GM21423 (cell line): Measurements from ENCODE around the gene THADA.

Experiments used
- ATAC-seq: cut with Tn5 transposase; IDR thresholded peaks from one replicate; pipeline ENCODE4 v1.9.1; 2021; ENCODE audit warnings: mild to moderate bottlenecking, moderate library complexity; ENCODE audit not compliant: unreplicated experiment

THADA gene

DNA sequence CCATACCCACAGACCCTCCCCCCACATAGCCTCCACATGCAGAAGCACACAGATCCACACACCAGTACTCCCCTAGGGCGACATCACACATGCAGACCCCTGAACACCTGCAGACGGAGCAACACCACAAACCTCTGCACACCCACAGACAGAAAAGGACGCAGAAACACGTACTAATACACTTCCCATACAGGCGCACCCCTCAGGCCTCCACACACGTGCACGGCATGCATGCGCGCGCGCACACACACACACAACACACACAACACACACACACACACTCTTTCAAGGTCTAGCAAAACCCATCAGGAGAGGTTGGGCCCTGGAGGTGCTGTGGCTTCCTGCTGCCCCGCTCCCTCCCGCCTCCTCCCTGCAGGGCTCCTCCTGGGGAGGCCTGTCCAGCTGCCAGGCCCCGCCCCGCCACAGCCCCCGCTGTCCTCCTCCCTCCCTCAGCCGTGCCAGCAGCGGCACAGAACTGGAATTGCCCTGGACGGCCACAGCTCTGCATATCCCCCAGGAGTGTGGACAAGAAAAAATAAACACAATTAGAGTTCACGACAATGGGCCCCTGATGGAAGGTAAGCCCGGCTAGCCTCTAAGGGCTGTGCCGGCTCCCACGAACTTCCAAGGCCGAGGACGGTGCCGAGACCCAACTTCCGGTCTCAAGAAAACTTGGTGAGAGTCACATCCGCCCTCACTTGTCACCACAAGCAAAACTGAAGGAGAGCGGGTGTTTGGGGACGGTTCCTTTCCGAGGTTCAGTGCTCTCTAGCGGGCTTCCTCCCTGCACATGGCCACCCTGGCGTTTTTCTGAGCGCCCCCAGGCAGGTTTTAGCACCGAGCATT lies 376.2 kb downstream of the THADA start:
- peak; percentile 49 for ATAC-seq

DNA sequence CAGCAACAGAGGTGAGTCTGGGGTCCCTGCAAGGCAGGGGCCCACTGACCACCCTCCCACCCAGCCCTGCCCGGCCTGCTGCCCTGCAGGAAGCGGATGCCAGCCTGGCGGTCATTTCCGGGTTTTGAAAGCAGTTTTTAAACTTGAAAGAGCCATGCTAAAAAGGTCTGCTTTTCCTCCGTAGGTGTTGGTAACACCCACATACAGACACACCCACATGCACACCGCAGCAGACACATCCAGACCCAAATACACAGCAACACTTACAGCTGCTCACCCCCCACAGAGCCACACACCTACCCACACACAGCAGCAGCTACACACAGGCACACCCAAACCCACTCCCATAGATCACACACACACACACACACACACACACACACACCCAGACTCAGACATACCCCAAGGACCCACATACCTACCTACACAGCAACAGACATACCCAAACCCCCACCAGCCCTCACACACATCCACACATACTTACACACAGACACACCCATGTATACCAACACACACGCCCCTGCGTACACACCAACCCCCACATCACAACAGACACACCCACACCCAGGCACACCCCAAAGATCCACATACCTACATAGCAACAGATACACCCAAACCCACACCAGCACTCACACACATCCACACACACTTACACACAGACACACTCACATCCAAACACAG lies 377.0 kb downstream of the THADA start:
- ATAC-seq: peak; percentile 36

DNA sequence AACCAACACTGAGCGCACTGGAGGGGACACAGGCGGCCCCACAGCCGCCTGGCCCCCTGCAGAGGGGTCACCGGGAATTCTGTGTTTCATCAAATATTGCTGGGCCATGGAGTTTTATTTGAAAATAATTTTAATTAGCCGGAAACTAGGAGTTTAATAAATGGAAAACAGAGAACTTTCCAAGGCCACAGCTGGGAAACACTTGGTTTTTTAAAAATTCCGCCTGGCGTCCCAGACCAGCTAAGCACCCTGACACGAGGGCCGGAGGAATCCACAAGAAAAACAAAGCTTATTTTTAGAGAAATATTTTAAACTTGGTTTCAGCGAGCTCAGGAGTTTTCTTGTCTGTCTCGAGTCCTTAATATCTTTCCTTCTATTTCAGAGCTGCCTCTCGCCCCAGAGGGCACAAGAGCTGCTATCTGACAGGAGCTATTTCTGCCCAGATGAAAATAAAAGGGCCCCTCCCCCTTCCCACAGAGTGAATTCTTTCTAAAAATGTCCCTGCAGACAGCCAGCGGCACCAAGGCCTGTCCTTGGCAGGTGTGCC lies 377.6 kb downstream of the THADA start:
- peak; percentile 1 for ATAC-seq

DNA sequence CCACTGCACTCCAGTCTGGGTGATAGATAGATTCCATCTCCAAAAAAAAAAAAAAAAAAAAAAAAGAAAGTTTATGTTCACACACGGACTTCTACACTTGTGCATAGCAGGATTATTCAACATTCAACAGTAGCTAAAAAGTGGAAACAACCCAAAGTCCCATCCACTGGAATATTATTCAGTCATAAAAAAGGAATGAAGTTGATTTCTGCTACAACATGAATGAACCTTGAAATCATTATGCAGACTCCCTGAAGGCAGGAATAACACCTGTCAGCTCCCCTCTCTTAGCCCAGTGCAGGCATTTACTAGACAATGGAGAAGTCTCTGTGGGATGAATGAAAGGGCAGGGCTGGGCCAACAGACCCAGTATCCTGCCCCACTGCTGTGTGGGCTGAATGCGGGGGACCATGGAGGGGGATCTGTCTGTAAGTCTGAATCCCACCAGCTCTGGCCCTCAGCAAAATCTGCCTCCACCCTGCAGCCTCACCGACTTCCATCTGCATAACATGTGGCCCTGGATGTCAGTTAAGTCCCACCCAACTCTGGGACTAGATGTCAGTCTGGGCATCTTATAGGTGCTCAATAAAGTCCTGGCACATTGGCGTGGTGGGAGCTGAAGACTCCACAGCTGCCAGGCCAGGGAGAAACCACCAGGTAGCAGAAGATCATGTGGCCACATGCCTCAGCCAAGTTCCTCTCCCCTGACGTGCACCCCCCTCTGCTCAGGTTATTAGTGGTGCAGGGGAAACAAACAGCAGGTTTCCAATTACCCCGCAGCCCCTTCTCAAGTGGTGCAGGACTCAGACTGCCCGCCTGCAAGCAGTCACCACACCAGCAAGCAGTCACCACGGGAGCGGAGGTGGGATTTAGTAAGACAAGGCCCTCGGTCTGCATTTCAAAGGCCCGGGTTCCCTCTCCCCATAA lies 378.3 kb downstream of the THADA start:
- ATAC-seq: no peak

DNA sequence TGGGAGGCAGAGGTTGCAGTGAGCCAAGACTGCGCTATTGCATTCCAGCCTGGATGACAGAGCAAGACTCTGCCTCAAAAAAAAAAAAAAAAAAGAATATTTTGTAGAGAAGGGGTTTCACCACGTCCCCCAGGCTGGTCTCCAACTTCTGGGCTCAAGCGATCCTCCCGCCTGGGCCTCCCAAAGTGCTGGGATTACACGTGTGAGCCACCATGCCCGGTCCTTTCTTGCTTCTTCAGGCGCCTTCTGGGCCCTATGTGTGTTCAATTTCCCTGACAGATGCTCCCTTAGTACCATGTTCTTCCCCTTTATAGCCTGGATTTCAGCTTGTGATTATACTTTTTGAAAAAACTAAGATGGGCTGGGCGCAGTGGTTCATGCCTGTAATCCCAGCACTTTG lies 379.2 kb downstream of the THADA start:
- ATAC-seq: no peak

DNA sequence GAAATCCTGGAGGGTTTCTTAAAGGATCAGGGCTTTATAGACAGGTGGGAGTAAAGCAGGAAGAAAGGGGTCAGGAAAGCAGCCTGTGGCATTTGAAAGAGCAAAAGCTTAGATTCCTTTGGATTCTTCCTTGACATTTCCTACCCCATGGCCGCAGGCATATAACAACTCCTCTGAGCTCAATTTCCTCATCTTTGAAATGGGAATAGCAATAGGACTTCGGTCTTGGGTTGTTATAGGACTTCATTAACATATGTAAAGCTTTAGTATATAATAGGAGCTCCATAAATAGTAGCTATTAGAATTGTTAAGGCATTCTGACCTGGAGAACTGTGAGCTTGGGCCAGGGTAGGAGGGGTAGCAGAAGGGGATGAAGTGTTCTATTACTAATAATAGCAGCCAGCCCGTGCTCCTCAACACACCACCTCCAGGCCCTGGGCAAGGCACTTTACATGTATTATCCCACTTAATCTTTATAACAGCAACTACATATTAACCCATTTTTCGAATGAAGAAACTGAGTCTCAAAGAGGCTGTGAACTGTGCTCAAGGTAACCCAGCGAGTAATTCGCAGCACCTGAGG lies 380.1 kb downstream of the THADA start:
- ATAC-seq: no peak

GRCh38 chr2:43214253-43214652 lies 381.6 kb downstream of the THADA start:
- no peak for ATAC-seq

DNA sequence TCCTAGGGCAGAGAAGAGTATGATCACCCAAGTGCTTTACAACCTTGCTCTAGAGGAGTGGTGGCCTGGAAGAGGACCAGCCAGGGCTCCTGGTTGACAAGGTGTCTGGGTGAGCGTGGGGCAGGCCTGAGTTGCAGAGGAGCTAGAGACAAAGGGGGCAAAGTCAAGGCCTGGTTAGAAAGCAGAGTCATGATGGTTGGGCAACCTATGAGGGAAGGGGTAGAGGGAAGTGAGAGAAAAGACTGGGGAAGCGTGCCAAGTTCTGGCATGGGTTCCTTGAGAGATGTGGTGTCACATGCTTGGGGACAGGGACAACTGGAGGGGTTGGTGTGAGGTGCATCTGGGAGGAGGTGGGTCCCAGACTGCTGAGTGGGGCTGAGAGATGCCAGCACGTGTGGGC lies 382.9 kb downstream of the THADA start:
- no peak for ATAC-seq

- no peak for ATAC-seq
Observed at GRCh38 chr2:43212216-43212835, 383.5 kb downstream of the THADA start.

DNA sequence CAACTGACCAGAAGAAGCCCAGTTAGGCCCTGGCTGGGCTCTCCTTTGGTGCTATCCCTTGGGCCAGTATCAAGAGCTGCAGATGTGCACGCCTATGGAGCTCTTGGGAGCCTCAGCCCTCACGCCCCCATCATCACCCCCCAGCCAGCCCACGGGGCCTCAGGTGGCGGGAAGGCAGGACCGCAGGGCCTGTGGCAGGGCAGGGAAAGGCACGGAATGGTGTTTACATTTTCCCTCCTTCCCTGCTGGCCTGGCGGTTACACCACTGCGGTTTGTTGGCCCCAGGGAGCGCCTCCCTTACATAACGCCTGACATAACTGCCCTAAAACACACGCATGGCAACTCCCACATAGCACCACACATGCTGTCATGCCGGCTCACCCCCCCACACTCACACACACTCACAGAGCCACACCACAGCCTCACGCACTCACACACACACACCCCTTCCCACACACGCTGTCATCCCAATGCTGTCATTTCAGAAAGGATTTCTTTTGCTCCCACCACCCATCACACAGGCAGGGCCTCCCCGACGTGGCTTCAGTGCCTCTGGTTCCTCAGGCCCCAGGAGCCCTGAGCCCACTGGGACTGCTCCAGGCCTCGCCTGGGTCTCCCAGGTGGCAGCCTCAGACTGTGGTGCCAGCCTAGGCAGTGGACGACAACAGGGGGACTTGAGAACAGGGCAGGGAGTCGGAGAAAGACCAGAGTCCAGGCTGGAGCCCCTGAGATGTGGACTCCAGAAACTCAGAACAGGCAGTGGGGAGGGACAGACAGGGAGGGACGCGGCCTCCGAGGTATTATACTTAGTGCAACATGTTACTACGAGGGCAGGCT lies 385.2 kb downstream of the THADA start:
- ATAC-seq: no peak

- ATAC-seq: no peak
Observed at GRCh38 chr2:43210125-43210466, 385.7 kb downstream of the THADA start.

- ATAC-seq: no peak
Observed at GRCh38 chr2:43209204-43209717, 386.6 kb downstream of the THADA start.

DNA sequence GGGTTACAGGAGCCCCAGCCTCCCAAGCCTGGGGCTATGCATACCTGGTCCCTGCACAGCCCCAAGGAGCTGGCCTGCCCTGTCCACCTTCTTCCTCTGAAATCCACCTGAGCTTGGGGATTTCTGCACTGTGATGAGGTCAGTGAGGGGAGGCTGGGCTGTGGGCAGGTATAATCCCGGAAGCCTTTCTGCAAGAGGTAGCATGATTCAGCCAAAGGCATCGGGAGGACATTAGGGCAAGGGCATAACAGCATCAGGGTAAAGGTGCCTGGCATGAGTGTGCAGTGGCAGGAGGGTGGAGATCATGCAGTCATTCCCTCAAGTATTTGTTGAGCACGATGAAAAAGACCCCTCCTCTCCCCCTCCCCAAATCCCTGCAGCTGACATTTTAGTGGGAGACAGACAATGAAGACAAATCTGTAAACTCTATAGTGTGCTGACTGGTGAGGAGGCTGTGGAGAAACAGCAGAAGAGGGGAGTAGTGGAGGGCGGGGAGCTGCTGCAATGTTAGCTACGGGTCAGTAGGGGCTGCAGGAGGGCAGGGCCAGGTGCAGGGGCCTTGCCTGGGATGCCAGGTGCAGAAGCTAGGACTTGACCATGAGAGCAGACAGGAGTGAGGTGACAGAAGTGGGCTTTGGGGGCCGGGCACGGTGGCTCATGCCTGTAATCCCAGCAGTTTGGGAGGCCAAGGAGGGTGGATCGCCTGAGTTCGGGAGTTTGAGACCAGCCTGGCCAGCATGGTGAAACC lies 388.1 kb downstream of the THADA start:
- ATAC-seq: no peak

GRCh38 chr2:43206602-43207001 lies 389.2 kb downstream of the THADA start:
- ATAC-seq: no peak

DNA sequence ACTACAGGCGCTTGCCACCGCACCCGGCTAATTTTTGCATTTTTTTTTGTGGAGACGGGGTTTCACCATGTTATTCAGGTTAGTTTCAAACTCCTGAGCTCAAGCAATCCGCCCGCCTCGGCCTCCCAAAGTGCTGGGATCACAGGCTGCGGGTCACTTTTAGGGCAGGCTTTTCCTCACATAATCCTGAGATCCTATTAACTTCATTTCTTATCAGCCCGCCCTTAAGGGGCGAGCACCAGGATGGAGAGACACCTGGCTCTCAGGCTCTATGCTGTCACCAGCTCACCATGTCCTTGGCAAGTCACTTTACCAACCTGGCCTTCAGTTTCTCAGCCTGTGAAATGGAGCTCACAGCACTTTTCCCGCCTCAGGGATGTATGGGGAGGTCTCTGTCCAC lies 392.5 kb downstream of the THADA start:
- no peak for ATAC-seq

GRCh38 chr2:43202289-43202688 lies 393.5 kb downstream of the THADA start:
- no peak for ATAC-seq

DNA sequence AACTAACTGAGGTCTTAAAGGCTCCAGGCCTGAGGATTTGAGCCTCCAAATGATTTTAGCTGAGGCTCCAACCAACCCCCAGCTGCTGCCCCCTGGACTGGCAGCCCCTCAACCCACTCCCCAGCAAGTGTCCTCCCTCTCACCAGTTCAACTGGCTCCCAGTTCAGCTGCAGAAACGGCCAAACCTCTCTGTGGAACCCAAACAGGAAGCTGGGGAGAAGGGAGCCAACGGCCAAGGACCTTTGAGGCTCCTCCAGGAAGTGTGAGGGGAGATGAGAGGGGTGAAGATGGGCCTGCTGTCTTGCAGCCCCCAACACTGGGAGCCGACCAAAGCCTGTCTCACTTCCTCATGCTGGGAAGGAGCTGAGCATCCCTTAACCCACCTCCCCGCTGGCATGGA lies 394.3 kb downstream of the THADA start:
- no peak for ATAC-seq

- ATAC-seq: no peak
Observed at GRCh38 chr2:43201016-43201415, 394.8 kb downstream of the THADA start.
